Astrocyte (in vitro differentiated cells and primary cell): ENCODE measurements around the gene KCTD19. TPM values are rescaled to one million over a fixed set of nuclear protein-coding genes. Genes with fewer than 3 reads are reported as not detected.
A peak's percentile ranks its signal among the peaks of the same experiment; 100 is the strongest.

Experiments used
- DNase-seq: peaks from one replicate; pipeline ENCODE4 v3.0.0-alpha.2; 2010; ENCODE audit warnings: low read depth
- FAIRE-seq: peaks from 2 replicates; lab custom pipeline; 2011; peaks lifted over from hg19 to GRCh38; lab: Jason Lieb, UNC
- H2AFZ ChIP-seq: 2 replicates; pipeline ENCODE4 v1.6.0; 2012; ENCODE audit warnings: low read depth, low read length, inconsistent platforms
- H3K27ac ChIP-seq: 2 replicates; pipeline ENCODE4 v1.5.1; 2011; ENCODE audit warnings: low read depth, low read length, inconsistent platforms
- H3K27me3 ChIP-seq: 2 replicates; pipeline ENCODE4 v1.6.0; 2011; ENCODE audit warnings: low read length, inconsistent platforms; ENCODE audit not compliant: insufficient read depth
- H3K36me3 ChIP-seq: 2 replicates; pipeline ENCODE4 v1.5.1; 2011; ENCODE audit warnings: low read length, inconsistent platforms; ENCODE audit not compliant: insufficient read depth
- H3K4me1 ChIP-seq: 2 replicates; pipeline ENCODE4 v1.5.1; 2011; ENCODE audit warnings: low read length, inconsistent platforms; ENCODE audit not compliant: insufficient read depth
- H3K4me2 ChIP-seq: 2 replicates; pipeline ENCODE4 v1.6.0; 2012; ENCODE audit warnings: low read length, inconsistent platforms
- H3K4me3 ChIP-seq: 2 replicates; pipeline ENCODE4 v1.5.1; 2011; ENCODE audit warnings: low read depth, mild to moderate bottlenecking, low read length, inconsistent platforms; ENCODE audit not compliant: insufficient read depth
- H3K79me2 ChIP-seq: 2 replicates; pipeline ENCODE4 v1.6.0; 2012; ENCODE audit warnings: mild to moderate bottlenecking, low read length, inconsistent platforms; ENCODE audit not compliant: insufficient read depth
- H3K9ac ChIP-seq: 2 replicates; pipeline ENCODE4 v1.6.0; 2012; ENCODE audit warnings: mild to moderate bottlenecking, low read length, inconsistent platforms
- H3K9me3 ChIP-seq: 2 replicates; pipeline ENCODE4 v1.5.1; 2012; ENCODE audit warnings: low read depth, mild to moderate bottlenecking, low read length, inconsistent platforms; ENCODE audit not compliant: insufficient read depth
- H4K20me1 ChIP-seq: 2 replicates; pipeline ENCODE4 v1.6.0; 2012; ENCODE audit warnings: low read length, inconsistent platforms; ENCODE audit not compliant: insufficient read depth
- H3K27ac Mint-ChIP-seq: one replicate; pipeline ENCODE4 v1.8.0; 2021; ENCODE audit warnings: mild to moderate bottlenecking, mixed read lengths; ENCODE audit not compliant: unreplicated experiment
- H3K27me3 Mint-ChIP-seq: one replicate; pipeline ENCODE4 v1.8.0; 2021; ENCODE audit warnings: low read depth, mixed read lengths; ENCODE audit not compliant: unreplicated experiment
- H3K36me3 Mint-ChIP-seq: one replicate; pipeline ENCODE4 v1.8.0; 2021; ENCODE audit warnings: low read depth, mixed read lengths; ENCODE audit not compliant: unreplicated experiment
- H3K4me1 Mint-ChIP-seq: one replicate; pipeline ENCODE4 v1.8.0; 2021; ENCODE audit warnings: low read depth, mixed read lengths; ENCODE audit not compliant: unreplicated experiment
- H3K4me3 Mint-ChIP-seq: one replicate; pipeline ENCODE4 v1.8.0; 2021; ENCODE audit warnings: mild to moderate bottlenecking, moderate library complexity, mixed read lengths; ENCODE audit not compliant: unreplicated experiment
- H3K9me3 Mint-ChIP-seq: one replicate; pipeline ENCODE4 v1.8.0; 2021; ENCODE audit warnings: mild to moderate bottlenecking, mixed read lengths; ENCODE audit not compliant: unreplicated experiment
- EZH2 ChIP-seq: IDR thresholded peaks from 2 replicates; pipeline ENCODE4 v1.6.1; 2012; ENCODE audit warnings: mild to moderate bottlenecking, low read length, inconsistent platforms; ENCODE audit not compliant: insufficient read depth
- total RNA-seq: library from RNA; stranded (reverse); gene quantifications from 2 replicates; pipeline ENCODE4 v1.2.1, GENCODE V29; 2021
- TF ChIP-seq, protein P1 (sequence below): IDR thresholded peaks from 2 replicates; pipeline ENCODE4 v1.5.1; 2011; ENCODE audit warnings: low read depth, mild to moderate bottlenecking, inconsistent platforms, low read length, moderate library complexity; ENCODE audit not compliant: insufficient read depth

The KCTD19 gene
- total RNA-seq, 1 donor from 2014 or later: not detected

DNA sequence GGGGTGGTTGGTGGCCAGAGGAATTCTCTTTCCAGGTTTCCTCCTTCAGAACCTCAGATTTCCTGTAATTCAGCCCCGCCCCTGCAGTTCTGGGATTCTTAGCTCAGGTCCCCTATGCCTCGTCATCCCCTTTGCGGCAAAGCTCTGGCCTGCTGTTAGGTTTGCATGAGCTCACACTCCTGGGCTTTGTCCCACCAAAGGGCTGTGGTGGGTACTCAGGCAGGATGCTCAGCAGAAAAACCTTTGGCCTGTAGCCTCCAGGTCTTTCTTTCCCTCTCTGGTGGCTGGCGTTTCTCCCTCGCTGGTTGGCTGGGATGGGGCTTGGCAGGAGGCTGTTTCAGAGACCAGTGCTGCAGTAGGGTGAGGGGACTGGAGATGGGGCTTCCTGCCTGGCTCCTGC lies 56.8 kb downstream of the KCTD19 start:
- FAIRE-seq: no peak
- Histone ChIP-seq H3K4me1 (peaks cover 25% of the 10 kb centered on the region), H3K27ac (peak overlapping the region; percentile 54), H3K36me3 (no peaks in the 10 kb centered on the region), H3K4me2 (peak overlapping the region; percentile 49), H4K20me1 (no peaks in the 10 kb centered on the region), H2AFZ (no peak overlapping the region), H3K27me3 (no peaks in the 10 kb centered on the region), H3K79me2 (no peaks in the 10 kb centered on the region), H3K9ac (peak overlapping the region; percentile 43), H3K9me3 (no peaks in the 10 kb centered on the region), H3K4me3 (no peak overlapping the region)
- no peak overlapping the region for H3K4me3 Mint-ChIP-seq
- peaks cover 2% of the 10 kb centered on the region for H3K36me3 Mint-ChIP-seq
- peaks cover 11% of the 10 kb centered on the region for H3K4me1 Mint-ChIP-seq
- DNase-seq: peak; percentile 95
- no peak overlapping the region for H3K27ac Mint-ChIP-seq
- H3K9me3 Mint-ChIP-seq: no peaks in the 10 kb centered on the region
- H3K27me3 Mint-ChIP-seq: peaks cover 12% of the 10 kb centered on the region
- TF ChIP-seq, protein P1, sequence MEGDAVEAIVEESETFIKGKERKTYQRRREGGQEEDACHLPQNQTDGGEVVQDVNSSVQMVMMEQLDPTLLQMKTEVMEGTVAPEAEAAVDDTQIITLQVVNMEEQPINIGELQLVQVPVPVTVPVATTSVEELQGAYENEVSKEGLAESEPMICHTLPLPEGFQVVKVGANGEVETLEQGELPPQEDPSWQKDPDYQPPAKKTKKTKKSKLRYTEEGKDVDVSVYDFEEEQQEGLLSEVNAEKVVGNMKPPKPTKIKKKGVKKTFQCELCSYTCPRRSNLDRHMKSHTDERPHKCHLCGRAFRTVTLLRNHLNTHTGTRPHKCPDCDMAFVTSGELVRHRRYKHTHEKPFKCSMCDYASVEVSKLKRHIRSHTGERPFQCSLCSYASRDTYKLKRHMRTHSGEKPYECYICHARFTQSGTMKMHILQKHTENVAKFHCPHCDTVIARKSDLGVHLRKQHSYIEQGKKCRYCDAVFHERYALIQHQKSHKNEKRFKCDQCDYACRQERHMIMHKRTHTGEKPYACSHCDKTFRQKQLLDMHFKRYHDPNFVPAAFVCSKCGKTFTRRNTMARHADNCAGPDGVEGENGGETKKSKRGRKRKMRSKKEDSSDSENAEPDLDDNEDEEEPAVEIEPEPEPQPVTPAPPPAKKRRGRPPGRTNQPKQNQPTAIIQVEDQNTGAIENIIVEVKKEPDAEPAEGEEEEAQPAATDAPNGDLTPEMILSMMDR: no peak
- no peak for TF ChIP-seq EZH2

DNA sequence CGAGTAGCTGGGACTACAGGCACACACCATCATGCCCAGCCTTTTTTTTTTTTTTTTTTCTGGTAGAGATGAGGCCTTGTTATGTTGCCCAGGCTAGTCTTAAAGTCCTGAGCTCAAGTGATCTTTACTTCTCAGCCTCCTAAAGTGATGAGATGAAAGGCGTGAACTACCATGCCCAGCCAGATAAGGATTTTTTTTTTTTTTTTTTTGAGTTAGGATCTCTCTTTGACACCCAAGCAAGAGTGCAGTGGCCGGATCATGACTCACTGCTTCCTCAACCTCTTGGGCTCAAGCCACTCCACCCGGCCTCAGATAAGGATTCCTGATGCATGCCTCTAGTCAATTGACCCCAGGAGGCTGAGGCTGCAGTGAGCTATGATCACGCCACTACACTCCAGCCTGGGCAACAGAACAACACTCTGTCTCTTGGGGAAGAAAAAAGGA lies 58.4 kb downstream of the KCTD19 start:
- no peak overlapping the region for H2AFZ ChIP-seq
- Mint-ChIP-seq H3K36me3 (peaks cover 2% of the 10 kb centered on the region), H3K4me3 (no peak overlapping the region), H3K27ac (peak overlapping the region; percentile 70), H3K9me3 (peaks cover 1% of the 10 kb centered on the region), H3K27me3 (peaks cover 24% of the 10 kb centered on the region), H3K4me1 (peaks cover 11% of the 10 kb centered on the region)
- H3K9me3 ChIP-seq: no peaks in the 10 kb centered on the region
- no peaks in the 10 kb centered on the region for H3K27me3 ChIP-seq
- TF ChIP-seq, protein P1: no peak
- TF ChIP-seq EZH2: no peak
- peak overlapping the region; percentile 22 for H3K27ac ChIP-seq
- peaks cover 25% of the 10 kb centered on the region for H3K4me1 ChIP-seq
- DNase-seq (peak; percentile 95), FAIRE-seq (peak; percentile 65)
- H3K4me3 ChIP-seq: no peak overlapping the region
- no peaks in the 10 kb centered on the region for H3K36me3 ChIP-seq
- no peaks in the 10 kb centered on the region for H3K79me2 ChIP-seq
- no peaks in the 10 kb centered on the region for H4K20me1 ChIP-seq
- no peak overlapping the region for H3K9ac ChIP-seq
- peak overlapping the region; percentile 25 for H3K4me2 ChIP-seq

DNA sequence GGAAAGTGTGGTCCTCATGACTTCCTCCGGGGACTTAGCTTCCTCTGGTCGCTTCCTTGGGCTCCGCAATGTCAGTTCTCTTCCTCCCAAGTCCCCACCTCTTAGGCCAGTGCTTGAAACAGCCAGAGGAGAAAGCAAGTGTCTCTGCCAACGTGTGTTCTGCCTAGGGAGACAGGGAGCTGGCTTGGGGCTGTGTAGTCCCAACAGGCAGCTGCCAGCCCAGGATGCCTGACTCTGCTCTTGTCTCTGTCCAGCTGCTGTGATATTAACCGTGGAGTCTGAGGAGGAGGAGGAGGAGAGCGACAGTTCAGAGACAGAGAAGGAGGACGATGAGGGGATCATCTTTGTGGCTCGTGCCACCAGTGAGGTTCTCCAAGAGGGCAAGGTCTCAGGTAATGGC lies 60.7 kb downstream of the KCTD19 start:
- Histone ChIP-seq H3K4me2 (no peak overlapping the region), H2AFZ (no peak overlapping the region), H3K9me3 (no peaks in the 10 kb centered on the region), H3K9ac (no peak overlapping the region), H3K27me3 (no peaks in the 10 kb centered on the region), H3K79me2 (no peaks in the 10 kb centered on the region), H3K27ac (no peak overlapping the region), H3K4me1 (peaks cover 25% of the 10 kb centered on the region), H3K4me3 (no peak overlapping the region), H3K36me3 (no peaks in the 10 kb centered on the region), H4K20me1 (no peaks in the 10 kb centered on the region)
- peaks cover 37% of the 10 kb centered on the region for H3K27me3 Mint-ChIP-seq
- peaks cover 11% of the 10 kb centered on the region for H3K4me1 Mint-ChIP-seq
- H3K27ac Mint-ChIP-seq: no peak overlapping the region
- peaks cover 5% of the 10 kb centered on the region for H3K36me3 Mint-ChIP-seq
- no peak overlapping the region for H3K4me3 Mint-ChIP-seq
- DNase-seq (no peak), FAIRE-seq (no peak)
- H3K9me3 Mint-ChIP-seq: peaks cover 7% of the 10 kb centered on the region
- TF ChIP-seq, protein P1: no peak
- TF ChIP-seq EZH2: no peak
